OCI-LY3 (cell line): ENCODE results near the gene CD300LD.
A peak's percentile ranks its signal among the peaks of the same experiment; 100 is the strongest.
"Not testable (repeated sequence)": the region's sequence is repeated elsewhere in the genome, so short reads cannot be mapped to it uniquely, and the experiment has no call there.

Experiments
- H2AFZ ChIP-seq: fragments of 200-600, 300-600 bp; shearing (Covaris generic); 2 replicates; pipeline ENCODE4 v1.6.0; 2014; ENCODE audit warnings: antibody characterized with exemption, low read depth, low read length
- H3K27ac ChIP-seq: fragments of 200-600, 300-600 bp; sonication (generic); 2 replicates; pipeline ENCODE4 v1.5.1; 2014; ENCODE audit warnings: mild to moderate bottlenecking, low read length, moderate library complexity, mixed read lengths
- H3K27me3 ChIP-seq: fragments of 200-600, 300-600 bp; sonication (generic); 2 replicates; pipeline ENCODE4 v1.6.1; 2014; ENCODE audit warnings: low read depth, low read length, mixed read lengths
- H3K36me3 ChIP-seq: fragments of 200-600, 300-600 bp; sonication (generic); replicated peaks from 2 replicates; pipeline ENCODE3; 2014; ENCODE audit warnings: low read depth, low read length, mixed read lengths
- H3K4me1 ChIP-seq: fragments of 300-600, 200-600 bp; sonication (generic); 2 replicates; pipeline ENCODE4 v1.6.1; 2014; ENCODE audit warnings: low read length, mixed read lengths
- H3K4me2 ChIP-seq: fragments of 200-600, 300-600 bp; sonication (generic); 2 replicates; pipeline ENCODE4 v1.6.1; 2014; ENCODE audit warnings: low read length, mixed read lengths
- H3K4me3 ChIP-seq: fragments of 300-600, 200-600 bp; sonication (generic); 2 replicates; pipeline ENCODE4 v1.5.1; 2014; ENCODE audit warnings: antibody characterized with exemption, mild to moderate bottlenecking, low read length, moderate library complexity
- H3K79me2 ChIP-seq: fragments of 300-600, 200-600 bp; shearing (Covaris generic); 2 replicates; pipeline ENCODE4 v1.6.1; 2014; ENCODE audit warnings: mild to moderate bottlenecking, low read length, mixed read lengths
- H3K9ac ChIP-seq: fragments of 300-600, 200-600 bp; shearing (Covaris generic); 2 replicates; pipeline ENCODE4 v1.6.0; 2014; ENCODE audit warnings: mild to moderate bottlenecking, low read length, moderate library complexity
- H3K9me3 ChIP-seq: fragments of 200-600, 300-600 bp; shearing (Covaris generic); 2 replicates; pipeline ENCODE4 v1.6.1; 2014; ENCODE audit warnings: low read length, mixed read lengths; ENCODE audit not compliant: insufficient read depth
- H4K20me1 ChIP-seq: fragments of 200-600, 300-600 bp; sonication (generic); 2 replicates; pipeline ENCODE4 v1.6.1; 2016; ENCODE audit warnings: low read length, mixed read lengths; ENCODE audit not compliant: insufficient read depth
- EZH2phosphoT487 ChIP-seq: fragments of 200-600 bp; shearing (Covaris generic); IDR thresholded peaks from 2 replicates; pipeline ENCODE4 v1.6.1; 2018; ENCODE audit warnings: antibody characterized with exemption, mixed run types, low read depth
- TF ChIP-seq, protein P1 (sequence below): fragments of 200-600, 300-600 bp; sonication (generic); IDR thresholded peaks from 2 replicates; pipeline ENCODE4 v1.5.1; 2014; ENCODE audit warnings: antibody characterized with exemption, low read length, low read depth

Gene CD300LD

DNA sequence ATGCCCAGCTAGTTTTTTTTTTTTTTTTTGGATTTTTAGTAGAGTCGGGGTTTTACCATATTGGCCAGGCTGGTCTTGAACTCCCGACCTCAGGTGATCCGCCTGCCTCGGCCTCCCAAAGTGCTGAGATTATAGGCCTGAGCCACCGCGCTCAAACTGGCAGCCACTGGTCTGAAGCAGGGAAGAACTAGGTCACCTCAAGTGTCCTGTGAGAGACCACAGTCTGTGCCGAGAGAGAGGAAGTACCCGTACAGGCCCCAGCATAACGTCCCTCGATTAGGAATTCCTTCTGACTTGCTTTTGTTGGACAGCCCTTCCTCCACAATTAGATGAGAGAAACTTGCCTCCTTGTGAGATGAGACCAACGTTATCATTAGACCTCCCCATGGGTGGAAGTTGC lies 45.2 kb upstream of the CD300LD start:
- Histone ChIP-seq H4K20me1 (no peaks in the 10 kb centered on the region), H3K4me2 (no peak overlapping the region), H3K9ac (no peak overlapping the region), H3K9me3 (no peaks in the 10 kb centered on the region), H3K27ac (no peak overlapping the region), H3K4me3 (no peak overlapping the region), H3K79me2 (no peaks in the 10 kb centered on the region), H3K4me1 (peaks cover 73% of the 10 kb centered on the region), H2AFZ (no peak overlapping the region), H3K27me3 (peaks cover 40% of the 10 kb centered on the region), H3K36me3 (no peaks in the 10 kb centered on the region)
- TF ChIP-seq, protein P1, sequence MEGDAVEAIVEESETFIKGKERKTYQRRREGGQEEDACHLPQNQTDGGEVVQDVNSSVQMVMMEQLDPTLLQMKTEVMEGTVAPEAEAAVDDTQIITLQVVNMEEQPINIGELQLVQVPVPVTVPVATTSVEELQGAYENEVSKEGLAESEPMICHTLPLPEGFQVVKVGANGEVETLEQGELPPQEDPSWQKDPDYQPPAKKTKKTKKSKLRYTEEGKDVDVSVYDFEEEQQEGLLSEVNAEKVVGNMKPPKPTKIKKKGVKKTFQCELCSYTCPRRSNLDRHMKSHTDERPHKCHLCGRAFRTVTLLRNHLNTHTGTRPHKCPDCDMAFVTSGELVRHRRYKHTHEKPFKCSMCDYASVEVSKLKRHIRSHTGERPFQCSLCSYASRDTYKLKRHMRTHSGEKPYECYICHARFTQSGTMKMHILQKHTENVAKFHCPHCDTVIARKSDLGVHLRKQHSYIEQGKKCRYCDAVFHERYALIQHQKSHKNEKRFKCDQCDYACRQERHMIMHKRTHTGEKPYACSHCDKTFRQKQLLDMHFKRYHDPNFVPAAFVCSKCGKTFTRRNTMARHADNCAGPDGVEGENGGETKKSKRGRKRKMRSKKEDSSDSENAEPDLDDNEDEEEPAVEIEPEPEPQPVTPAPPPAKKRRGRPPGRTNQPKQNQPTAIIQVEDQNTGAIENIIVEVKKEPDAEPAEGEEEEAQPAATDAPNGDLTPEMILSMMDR, result no peak
- no peak for TF ChIP-seq EZH2phosphoT487

GRCh38 chr17:74636541-74637085 lies 44.5 kb upstream of the CD300LD start:
- H3K9me3 ChIP-seq, H3K27ac ChIP-seq, H3K4me3 ChIP-seq, H3K9ac ChIP-seq, H3K36me3 ChIP-seq, H2AFZ ChIP-seq, H4K20me1 ChIP-seq, H3K4me2 ChIP-seq, H3K79me2 ChIP-seq: not testable (repeated sequence)
- peaks cover 72% of the 10 kb centered on the region for H3K4me1 ChIP-seq
- peaks cover 38% of the 10 kb centered on the region for H3K27me3 ChIP-seq

GRCh38 chr17:74635418-74635817 lies 43.3 kb upstream of the CD300LD start:
- no peaks in the 10 kb centered on the region for H4K20me1 ChIP-seq
- no peaks in the 10 kb centered on the region for H3K36me3 ChIP-seq
- peak overlapping the region; percentile 9; the same call in 1 of the 2 replicates for H3K4me3 ChIP-seq
- H3K27ac ChIP-seq, result no peak overlapping the region
- peaks cover 41% of the 10 kb centered on the region for H3K27me3 ChIP-seq
- H3K9ac ChIP-seq, result no peak overlapping the region
- peak overlapping the region; percentile 50 for H3K4me2 ChIP-seq
- peaks cover 61% of the 10 kb centered on the region for H3K4me1 ChIP-seq
- no peak overlapping the region for H2AFZ ChIP-seq
- no peaks in the 10 kb centered on the region for H3K79me2 ChIP-seq
- H3K9me3 ChIP-seq, result no peaks in the 10 kb centered on the region
- TF ChIP-seq, protein P1, result no peak
- no peak for TF ChIP-seq EZH2phosphoT487

GRCh38 chr17:74633326-74633725 lies 41.2 kb upstream of the CD300LD start:
- Histone ChIP-seq H3K9ac (no peak overlapping the region), H3K79me2 (no peaks in the 10 kb centered on the region), H3K27ac (no peak overlapping the region), H3K36me3 (no peaks in the 10 kb centered on the region), H3K4me1 (peaks cover 40% of the 10 kb centered on the region), H3K4me2 (no peak overlapping the region), H3K9me3 (no peaks in the 10 kb centered on the region), H2AFZ (no peak overlapping the region), H4K20me1 (no peaks in the 10 kb centered on the region), H3K4me3 (no peak overlapping the region), H3K27me3 (peaks cover 48% of the 10 kb centered on the region)
- no peak for TF ChIP-seq EZH2phosphoT487
- TF ChIP-seq, protein P1, result no peak
